K562 (cell line): ENCODE data around the gene FOXO3. TPM values are rescaled to one million over a fixed set of nuclear protein-coding genes. Genes with fewer than 3 reads are reported as not detected.

Experiments
- CHCHD3 ChIP-seq: fragments of 250-450 bp; sonication (Bioruptor Pico); IDR thresholded peaks from 2 replicates; pipeline ENCODE4 v2.1.2; 2022; ENCODE audit warnings: mild to moderate bottlenecking
- DPF2 ChIP-seq: fragments of 450-650 bp; IDR thresholded peaks from 2 replicates; pipeline ENCODE4 v1.6.1; 2016
- FOXP4 ChIP-seq: sonication (generic); formaldehyde crosslinking; IDR thresholded peaks from 2 replicates; pipeline ENCODE4 v1.8.0; 2022; ENCODE audit warnings: mild to moderate bottlenecking, missing genetic modification reagents, borderline replicate concordance
- GATAD2B ChIP-seq: fragments of 450-650 bp; IDR thresholded peaks from 2 replicates; pipeline ENCODE4 v1.6.1; 2017; ENCODE audit warnings: mild to moderate bottlenecking, borderline replicate concordance
- HDAC1 ChIP-seq, 2 experiments: fragments of 450-650 bp; IDR thresholded peaks; 2 replicates each; pipeline ENCODE4 v1.6.1; 2016 to 2017; ENCODE audit warnings: inconsistent platforms in 1 of 2, mild to moderate bottlenecking in 1 of 2, moderate library complexity in 1 of 2
- IFI16 ChIP-seq: fragments of 250-450 bp; sonication (Bioruptor Pico); IDR thresholded peaks from 2 replicates; pipeline ENCODE4 v2.1.2; 2022; ENCODE audit warnings: mild to moderate bottlenecking, inconsistent platforms
- ILK ChIP-seq: fragments of 450-650 bp; IDR thresholded peaks from 2 replicates; pipeline ENCODE4 v1.6.1; 2016; ENCODE audit warnings: missing genetic modification characterization, low read depth, mild to moderate bottlenecking, missing compliant biosample characterization, moderate library complexity, borderline replicate concordance
- MCM5 ChIP-seq: fragments of 450-650 bp; IDR thresholded peaks from 2 replicates; pipeline ENCODE4 v1.6.1; 2016; ENCODE audit warnings: low read depth
- PKNOX1 ChIP-seq: fragments of 450-650 bp; IDR thresholded peaks from 2 replicates; pipeline ENCODE4 v1.6.1; 2016
- POLR3A ChIP-seq: IDR thresholded peaks from 2 replicates; pipeline ENCODE4 v1.6.1; 2011; ENCODE audit warnings: borderline replicate concordance, mild to moderate bottlenecking, moderate library complexity; ENCODE audit not compliant: insufficient read length, insufficient read depth; ENCODE audit errors: extremely low read depth
- POLR3G ChIP-seq: IDR thresholded peaks from 2 replicates; pipeline ENCODE4 v1.6.1; 2011; ENCODE audit not compliant: insufficient read length, insufficient replicate concordance; ENCODE audit errors: extremely low read depth
- SNIP1 ChIP-seq: fragments of 450-650 bp; IDR thresholded peaks from 2 replicates; pipeline ENCODE4 v1.7.1; 2017; ENCODE audit warnings: low read depth, mild to moderate bottlenecking
- STAT5B ChIP-seq: fragments of 250-450 bp; sonication (Bioruptor Pico); IDR thresholded peaks from 2 replicates; pipeline ENCODE4 v1.8.0; 2021; ENCODE audit warnings: mild to moderate bottlenecking, inconsistent platforms
- XRCC4 ChIP-seq: IDR thresholded peaks from one replicate; pipeline ENCODE4 v1.6.1; 2011; ENCODE audit not compliant: insufficient read depth, insufficient read length; ENCODE audit errors: extremely low read depth
- YY1 ChIP-seq, 3 experiments: IDR thresholded peaks; 2 replicates each; pipeline ENCODE4 v1.6.1; 2011; ENCODE audit warnings: low read length in 2 of 3, mild to moderate bottlenecking in 2 of 3, moderate library complexity in 2 of 3, borderline replicate concordance in 1 of 3, control low read depth in 1 of 3, low read depth in 1 of 3; ENCODE audit not compliant: insufficient read depth in 3 of 3, insufficient replicate concordance in 2 of 3, control insufficient read depth in 1 of 3, insufficient read length in 1 of 3; ENCODE audit errors: extremely low read depth in 1 of 3
- ZBTB43 ChIP-seq: sonication (generic); formaldehyde crosslinking; IDR thresholded peaks from 2 replicates; pipeline ENCODE4 v1.8.0; 2023; ENCODE audit warnings: mild to moderate bottlenecking, missing genetic modification reagents
- ZBTB49 ChIP-seq: sonication (generic); formaldehyde crosslinking; IDR thresholded peaks from 2 replicates; pipeline ENCODE4 v1.8.0; 2022; ENCODE audit warnings: missing genetic modification reagents, mild to moderate bottlenecking, borderline replicate concordance
- ZNF224 ChIP-seq: sonication (generic); formaldehyde crosslinking; IDR thresholded peaks from 2 replicates; pipeline ENCODE4 v1.8.0; 2022; ENCODE audit warnings: mild to moderate bottlenecking, missing genetic modification reagents
- ZNF24 ChIP-seq: fragments of 450-650 bp; IDR thresholded peaks from 2 replicates; pipeline ENCODE4 v1.6.1; 2016
- ZNF316 ChIP-seq: fragments of 450-650 bp; IDR thresholded peaks from 2 replicates; pipeline ENCODE4 v1.6.1; 2016
- ZNF408 ChIP-seq: fragments of 250-450 bp; sonication (Bioruptor Pico); IDR thresholded peaks from 2 replicates; pipeline ENCODE4 v1.4.0; 2020; ENCODE audit warnings: low read depth, mild to moderate bottlenecking, moderate library complexity
- ZNF77 ChIP-seq: fragments of 250-450 bp; sonication (Bioruptor Pico); IDR thresholded peaks from 2 replicates; pipeline ENCODE4 v1.5.0; 2020
- polyA plus RNA-seq, 8 experiments: library from polyadenylated mRNA; depleted of rRNA in 4 of 8; stranded (reverse) in 5 of 8; unstranded in 3 of 8; fragments of >200 nt; fragmentation: Nextera tagmentation in 2 of 8; fragmentation: Illumina TruSeq in 1 of 8; extraction: Ambion mirVana in 2 of 8; extraction: Trizol in 1 of 8; gene quantifications; 2 replicates each; pipeline versions ENCODE4 v1.2.1 to v1.2.3, GENCODE V29; 2011 to 2014; ENCODE audit warnings: inconsistent platforms in 1 of 8, missing spikeins in 1 of 8
- total RNA-seq, 7 experiments: library from RNA; depleted of rRNA in 6 of 7; stranded (reverse); fragments of >200 nt in 6 of 7; fragmentation: Illumina TruSeq in 2 of 7; extraction: Trizol in 2 of 7; gene quantifications; 2 replicates each; pipeline versions ENCODE4 v1.2.1 to v1.2.3, GENCODE V29; 2011 to 2021; ENCODE audit warnings: low replicate concordance in 1 of 7

FOXO3 gene
- total and polyA plus RNA-seq, 9 of the 15 experiments (the other 6 are each of a cell fraction or from before 2014, with no cell fraction given), result 3.0 to 14.6 (median 6.0) TPM

GRCh38 chr6:108714101-108714765 is 153.5 kb downstream of the FOXO3 start (continued):
- no peak for TF ChIP-seq ZBTB43 (CRISPR knock-in tag)
- no peak for TF ChIP-seq GATAD2B
- no peak for TF ChIP-seq POLR3A
- TF ChIP-seq ILK (tag), result no peak
- no peak for TF ChIP-seq HDAC1 (IDR thresholded peaks at IDR 0.05)
- TF ChIP-seq ZNF24, result peak; percentile 84
- no peak for TF ChIP-seq ZBTB49
- TF ChIP-seq XRCC4, result no peak
- no peak for TF ChIP-seq IFI16 (CRISPR knock-in tag)
- TF ChIP-seq MCM5, result no peak
- no peak for TF ChIP-seq YY1 (IDR thresholded peaks at IDR 0.05; ENCODE audit: borderline replicate concordance in 1 of 3, control insufficient read depth in 1 of 3, extremely low read depth in 1 of 3, insufficient read depth in 3 of 3, insufficient read length in 1 of 3, insufficient replicate concordance in 2 of 3, low read depth in 1 of 3, low read length in 2 of 3)
- no peak for TF ChIP-seq POLR3G
- TF ChIP-seq ZNF224, result no peak
- no peak for TF ChIP-seq ZNF316
- no peak for TF ChIP-seq SNIP1
- TF ChIP-seq CHCHD3 (CRISPR knock-in tag), result no peak
- TF ChIP-seq ZNF77 (CRISPR knock-in tag), result no peak
- TF ChIP-seq ZNF408, result no peak
- no peak for TF ChIP-seq FOXP4
- no peak for TF ChIP-seq STAT5B (CRISPR knock-in tag)
- TF ChIP-seq DPF2, result no peak
- peak; percentile 48; the same call in 1 of the 2 replicates for TF ChIP-seq PKNOX1
